Neural cell (in vitro differentiated cells): ENCODE data around the gene DPP3. TPM values are rescaled to one million over a fixed set of nuclear protein-coding genes. Genes with fewer than 3 reads are reported as not detected.

Experiments used
- H2AFZ ChIP-seq: fragments of 200-600, 300-800 bp; sonication (generic), shearing (Covaris generic); 2 replicates; pipeline ENCODE4 v1.6.0; 2014; ENCODE audit warnings: low read depth, mild to moderate bottlenecking, antibody characterized with exemption, low read length, moderate library complexity
- H3F3A ChIP-seq: fragments of 200-600 bp; shearing (Covaris generic); 2 replicates; pipeline ENCODE4 v1.6.1; 2016; ENCODE audit warnings: mild to moderate bottlenecking, moderate library complexity, mixed read lengths, antibody characterized with exemption, low read length; ENCODE audit not compliant: insufficient read depth, poor library complexity, severe bottlenecking
- H3K27ac ChIP-seq: fragments of 200-600, 300-800 bp; sonication (generic), shearing (Covaris generic); 2 replicates; pipeline ENCODE4 v1.5.1; 2014; ENCODE audit warnings: mild to moderate bottlenecking, low read length, moderate library complexity
- H3K27me3 ChIP-seq: fragments of 300-800, 200-600 bp; sonication (generic), shearing (Covaris generic); 2 replicates; pipeline ENCODE4 v1.6.0; 2014; ENCODE audit warnings: mild to moderate bottlenecking, low read depth, low read length, moderate library complexity; ENCODE audit not compliant: insufficient read depth
- H3K36me3 ChIP-seq: fragments of 300-800, 200-600 bp; sonication (generic), shearing (Covaris generic); 2 replicates; pipeline ENCODE4 v1.5.1; 2014; ENCODE audit warnings: mild to moderate bottlenecking, antibody characterized with exemption, low read length, moderate library complexity; ENCODE audit not compliant: insufficient read depth
- H3K4me2 ChIP-seq: fragments of 300-800, 200-600 bp; sonication (generic), shearing (Covaris generic); 2 replicates; pipeline ENCODE4 v1.6.0; 2014; ENCODE audit warnings: mild to moderate bottlenecking, low read length
- H3K4me3 ChIP-seq: fragments of 300-800, 200-600 bp; sonication (generic), shearing (Covaris generic); 2 replicates; pipeline ENCODE4 v1.5.1; 2014; ENCODE audit warnings: mild to moderate bottlenecking, low read length, moderate library complexity
- H3K79me2 ChIP-seq: fragments of 200-600 bp; shearing (Covaris generic); replicated peaks from 2 replicates; pipeline ENCODE4 v1.6.0; 2014; ENCODE audit warnings: mild to moderate bottlenecking, low read length, moderate library complexity; ENCODE audit not compliant: insufficient read depth
- H3K9ac ChIP-seq: fragments of 300-800, 200-600 bp; sonication (generic), shearing (Covaris generic); 2 replicates; pipeline ENCODE4 v1.6.1; 2016; ENCODE audit warnings: mild to moderate bottlenecking, low read length, mixed read lengths
- H3K9me2 ChIP-seq: fragments of 200-600 bp; shearing (Covaris generic); 2 replicates; pipeline ENCODE4 v1.6.1; 2016; ENCODE audit warnings: mild to moderate bottlenecking, low read length, mixed read lengths; ENCODE audit not compliant: insufficient read depth
- H3K9me3 ChIP-seq: fragments of 200-600, 300-800 bp; sonication (generic), shearing (Covaris generic); 2 replicates; pipeline ENCODE4 v1.6.1; 2016; ENCODE audit warnings: mild to moderate bottlenecking, mixed run types, low read length, moderate library complexity, mixed read lengths
- H4K20me1 ChIP-seq: fragments of 200-600 bp; shearing (Covaris generic); 2 replicates; pipeline ENCODE4 v1.6.1; 2016; ENCODE audit warnings: mild to moderate bottlenecking, mixed run types; ENCODE audit not compliant: insufficient read depth
- EP300 ChIP-seq: fragments of 450-650 bp; conservative IDR thresholded peaks from 2 replicates; pipeline ENCODE4 v1.6.1; 2014; ENCODE audit warnings: antibody characterized with exemption, mild to moderate bottlenecking, moderate library complexity; ENCODE audit not compliant: poor library complexity, severe bottlenecking
- EZH2 ChIP-seq: fragments of 200-600, 300-800 bp; shearing (Covaris generic), sonication (generic); IDR thresholded peaks from 2 replicates; pipeline ENCODE4 v1.6.1; 2014; ENCODE audit warnings: antibody characterized with exemption, low read length, borderline replicate concordance, mild to moderate bottlenecking; ENCODE audit not compliant: insufficient read depth, poor library complexity, severe bottlenecking
- MXI1 ChIP-seq: fragments of 450-650 bp; conservative IDR thresholded peaks from 2 replicates; pipeline ENCODE4 v1.6.1; 2014; ENCODE audit warnings: antibody characterized with exemption, mild to moderate bottlenecking; ENCODE audit not compliant: poor library complexity, severe bottlenecking
- POLR2AphosphoS5 ChIP-seq: IDR thresholded peaks from 2 replicates; pipeline ENCODE4 v1.6.1; 2012
- RAD21 ChIP-seq: fragments of 450-650 bp; conservative IDR thresholded peaks from 2 replicates; pipeline ENCODE4 v1.6.1; 2014; ENCODE audit warnings: antibody characterized with exemption, mild to moderate bottlenecking, moderate library complexity
- SMC3 ChIP-seq: fragments of 450-650 bp; conservative IDR thresholded peaks from 2 replicates; pipeline ENCODE4 v1.6.1; 2014; ENCODE audit warnings: antibody characterized with exemption, mild to moderate bottlenecking, moderate library complexity; ENCODE audit not compliant: poor library complexity
- TAF1 ChIP-seq: IDR thresholded peaks from 2 replicates; pipeline ENCODE4 v1.6.1; 2012; ENCODE audit warnings: low read depth
- polyA plus RNA-seq: library from polyadenylated mRNA; depleted of rRNA; stranded (reverse); fragments of >200 nt; gene quantifications from 2 replicates; pipeline ENCODE4 v1.2.3, GENCODE V29; 2014
- TF ChIP-seq, protein P1 (sequence below): fragments of 450-650 bp; IDR thresholded peaks from 2 replicates; pipeline ENCODE4 v1.5.1; 2014; ENCODE audit warnings: antibody characterized with exemption, mild to moderate bottlenecking, moderate library complexity; ENCODE audit not compliant: poor library complexity, severe bottlenecking
- TF ChIP-seq, protein P2 (sequence below): IDR thresholded peaks from 2 replicates; pipeline ENCODE4 v1.6.1; 2012; ENCODE audit warnings: borderline replicate concordance

The DPP3 gene
- polyA plus RNA-seq, 1 donor from 2014 or later, result 71.7 TPM

DNA sequence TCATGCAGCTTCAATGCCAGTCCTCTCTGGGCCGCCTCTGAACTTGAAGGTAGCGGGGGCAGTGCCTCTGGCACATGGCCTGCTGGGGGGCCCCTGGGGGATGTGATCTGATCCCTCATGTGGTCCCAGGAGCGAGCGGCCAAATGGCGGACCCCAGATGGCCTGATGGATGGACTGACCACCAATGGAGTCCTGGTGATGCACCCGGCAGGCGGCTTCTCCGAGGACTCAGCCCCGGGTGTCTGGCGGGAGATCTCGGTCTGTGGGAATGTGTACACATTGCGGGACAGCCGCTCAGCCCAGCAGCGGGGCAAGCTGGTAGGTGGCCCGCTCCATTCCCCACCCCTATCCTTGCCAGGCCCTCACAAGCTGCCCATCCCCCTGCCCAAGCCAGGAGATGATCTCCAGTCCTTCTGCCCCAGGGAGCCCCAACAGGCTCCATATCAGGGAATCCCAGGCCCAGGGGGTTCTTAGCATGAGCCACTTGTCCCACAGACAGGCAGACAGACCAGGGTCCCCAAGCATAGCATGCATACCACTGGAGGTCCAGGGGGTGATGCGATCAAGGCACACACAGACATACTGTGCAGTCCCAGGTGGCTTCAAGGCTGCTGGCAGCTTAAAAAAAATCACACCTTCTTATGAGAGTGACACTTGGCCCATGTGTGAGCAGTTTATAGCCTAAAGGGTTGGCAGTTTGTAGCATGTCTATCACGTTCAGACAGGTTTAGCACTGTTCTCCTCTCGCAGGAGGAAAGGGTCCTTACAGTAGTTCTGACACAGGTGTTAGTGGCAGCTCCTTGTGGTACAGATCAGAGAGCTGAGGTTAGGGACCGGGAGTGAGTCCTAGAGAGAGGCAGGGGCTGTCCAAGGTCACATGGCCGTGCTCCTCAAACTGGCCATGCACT lies 6.4 kb upstream of the DPP3 start:
- no peaks in the 10 kb centered on the region for H3K9me3 ChIP-seq
- no peaks in the 10 kb centered on the region for H3F3A ChIP-seq
- no peak overlapping the region for H3K9ac ChIP-seq
- H3K36me3 ChIP-seq, result no peaks in the 10 kb centered on the region
- no peak overlapping the region for H3K4me3 ChIP-seq
- no peaks in the 10 kb centered on the region for H3K9me2 ChIP-seq
- no peaks in the 10 kb centered on the region for H4K20me1 ChIP-seq
- H3K27ac ChIP-seq, result no peak overlapping the region
- H3K4me2 ChIP-seq, result no peak overlapping the region
- H3K27me3 ChIP-seq, result no peaks in the 10 kb centered on the region
- TF ChIP-seq POLR2AphosphoS5, result no peak
- no peak for TF ChIP-seq EP300
- no peak for TF ChIP-seq EZH2
- TF ChIP-seq TAF1, result no peak
- TF ChIP-seq MXI1, result no peak
- TF ChIP-seq, protein P1, sequence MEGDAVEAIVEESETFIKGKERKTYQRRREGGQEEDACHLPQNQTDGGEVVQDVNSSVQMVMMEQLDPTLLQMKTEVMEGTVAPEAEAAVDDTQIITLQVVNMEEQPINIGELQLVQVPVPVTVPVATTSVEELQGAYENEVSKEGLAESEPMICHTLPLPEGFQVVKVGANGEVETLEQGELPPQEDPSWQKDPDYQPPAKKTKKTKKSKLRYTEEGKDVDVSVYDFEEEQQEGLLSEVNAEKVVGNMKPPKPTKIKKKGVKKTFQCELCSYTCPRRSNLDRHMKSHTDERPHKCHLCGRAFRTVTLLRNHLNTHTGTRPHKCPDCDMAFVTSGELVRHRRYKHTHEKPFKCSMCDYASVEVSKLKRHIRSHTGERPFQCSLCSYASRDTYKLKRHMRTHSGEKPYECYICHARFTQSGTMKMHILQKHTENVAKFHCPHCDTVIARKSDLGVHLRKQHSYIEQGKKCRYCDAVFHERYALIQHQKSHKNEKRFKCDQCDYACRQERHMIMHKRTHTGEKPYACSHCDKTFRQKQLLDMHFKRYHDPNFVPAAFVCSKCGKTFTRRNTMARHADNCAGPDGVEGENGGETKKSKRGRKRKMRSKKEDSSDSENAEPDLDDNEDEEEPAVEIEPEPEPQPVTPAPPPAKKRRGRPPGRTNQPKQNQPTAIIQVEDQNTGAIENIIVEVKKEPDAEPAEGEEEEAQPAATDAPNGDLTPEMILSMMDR, result no peak
- TF ChIP-seq SMC3, result no peak
- no peak for TF ChIP-seq RAD21
- TF ChIP-seq, protein P2, sequence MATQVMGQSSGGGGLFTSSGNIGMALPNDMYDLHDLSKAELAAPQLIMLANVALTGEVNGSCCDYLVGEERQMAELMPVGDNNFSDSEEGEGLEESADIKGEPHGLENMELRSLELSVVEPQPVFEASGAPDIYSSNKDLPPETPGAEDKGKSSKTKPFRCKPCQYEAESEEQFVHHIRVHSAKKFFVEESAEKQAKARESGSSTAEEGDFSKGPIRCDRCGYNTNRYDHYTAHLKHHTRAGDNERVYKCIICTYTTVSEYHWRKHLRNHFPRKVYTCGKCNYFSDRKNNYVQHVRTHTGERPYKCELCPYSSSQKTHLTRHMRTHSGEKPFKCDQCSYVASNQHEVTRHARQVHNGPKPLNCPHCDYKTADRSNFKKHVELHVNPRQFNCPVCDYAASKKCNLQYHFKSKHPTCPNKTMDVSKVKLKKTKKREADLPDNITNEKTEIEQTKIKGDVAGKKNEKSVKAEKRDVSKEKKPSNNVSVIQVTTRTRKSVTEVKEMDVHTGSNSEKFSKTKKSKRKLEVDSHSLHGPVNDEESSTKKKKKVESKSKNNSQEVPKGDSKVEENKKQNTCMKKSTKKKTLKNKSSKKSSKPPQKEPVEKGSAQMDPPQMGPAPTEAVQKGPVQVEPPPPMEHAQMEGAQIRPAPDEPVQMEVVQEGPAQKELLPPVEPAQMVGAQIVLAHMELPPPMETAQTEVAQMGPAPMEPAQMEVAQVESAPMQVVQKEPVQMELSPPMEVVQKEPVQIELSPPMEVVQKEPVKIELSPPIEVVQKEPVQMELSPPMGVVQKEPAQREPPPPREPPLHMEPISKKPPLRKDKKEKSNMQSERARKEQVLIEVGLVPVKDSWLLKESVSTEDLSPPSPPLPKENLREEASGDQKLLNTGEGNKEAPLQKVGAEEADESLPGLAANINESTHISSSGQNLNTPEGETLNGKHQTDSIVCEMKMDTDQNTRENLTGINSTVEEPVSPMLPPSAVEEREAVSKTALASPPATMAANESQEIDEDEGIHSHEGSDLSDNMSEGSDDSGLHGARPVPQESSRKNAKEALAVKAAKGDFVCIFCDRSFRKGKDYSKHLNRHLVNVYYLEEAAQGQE, result no peak
- H2AFZ ChIP-seq, result no peak overlapping the region
- H3K79me2 ChIP-seq, result peaks cover 1% of the 10 kb centered on the region

DNA sequence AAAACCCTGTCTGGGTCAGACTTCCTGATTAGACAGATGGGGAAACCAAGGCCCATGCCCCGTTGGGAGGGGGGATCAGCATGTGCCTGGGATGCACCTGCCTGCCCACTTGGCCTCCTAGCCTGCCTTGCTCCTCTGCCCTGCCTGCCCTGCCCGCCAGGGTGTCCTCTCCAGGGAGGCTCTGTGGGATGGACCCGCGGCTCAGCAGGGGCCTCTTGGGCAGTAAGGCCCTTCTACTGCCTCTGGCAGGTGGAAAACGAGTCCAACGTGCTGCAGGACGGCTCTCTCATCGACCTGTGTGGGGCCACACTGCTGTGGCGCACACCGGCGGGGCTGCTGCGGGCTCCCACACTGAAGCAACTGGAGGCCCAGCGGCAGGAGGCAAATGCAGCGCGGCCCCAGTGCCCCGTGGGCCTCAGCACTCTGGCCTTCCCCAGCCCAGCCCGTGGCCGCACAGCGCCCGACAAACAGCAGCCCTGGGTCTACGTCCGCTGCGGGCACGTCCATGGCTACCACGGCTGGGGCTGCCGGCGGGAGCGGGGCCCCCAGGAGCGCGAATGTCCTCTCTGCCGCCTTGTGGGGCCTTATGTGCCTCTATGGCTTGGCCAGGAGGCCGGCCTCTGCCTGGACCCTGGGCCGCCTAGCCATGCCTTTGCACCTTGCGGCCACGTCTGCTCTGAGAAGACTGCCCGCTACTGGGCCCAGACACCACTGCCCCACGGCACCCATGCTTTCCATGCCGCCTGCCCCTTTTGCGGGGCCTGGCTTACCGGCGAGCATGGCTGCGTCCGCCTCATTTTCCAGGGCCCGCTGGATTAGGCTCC lies 4.7 kb upstream of the DPP3 start:
- Histone ChIP-seq H4K20me1 (no peaks in the 10 kb centered on the region), H3K4me3 (no peak overlapping the region), H3K27ac (no peak overlapping the region), H3K27me3 (no peaks in the 10 kb centered on the region), H3K36me3 (no peaks in the 10 kb centered on the region), H3K9ac (no peak overlapping the region), H3K4me2 (no peak overlapping the region), H3K9me2 (no peaks in the 10 kb centered on the region), H3K79me2 (peaks cover 7% of the 10 kb centered on the region), H3K9me3 (no peaks in the 10 kb centered on the region), H2AFZ (no peak overlapping the region), H3F3A (no peaks in the 10 kb centered on the region)
- TF ChIP-seq TAF1 (no peak), RAD21 (no peak), SMC3 (no peak), POLR2AphosphoS5 (no peak), MXI1 (no peak)
- TF ChIP-seq, protein P1, result no peak
- TF ChIP-seq, protein P2, result no peak
